HCT116 (cell line): ENCODE measurements around the gene IRF8.

ENCODE experiments used
- EZH2 ChIP-seq: fragments of 200-600 bp; sonication (generic); IDR thresholded peaks from 2 replicates; pipeline ENCODE4 v1.6.1; 2017; ENCODE audit warnings: antibody characterized with exemption, mixed run types
- RAD21 ChIP-seq: IDR thresholded peaks from 2 replicates; pipeline ENCODE4 v1.6.1; 2012; ENCODE audit warnings: low read depth, mild to moderate bottlenecking
- TF ChIP-seq, protein P1 (sequence below), 3 experiments: fragments of 200-600 bp in 1 of 3; sonication (generic) in 1 of 3; IDR thresholded peaks in 2 of 3; conservative IDR thresholded peaks in 1 of 3; 2 replicates each; pipeline ENCODE4 v1.5.1; 2012 to 2017; ENCODE audit warnings: low read depth in 2 of 3, low read length in 2 of 3, antibody characterized with exemption in 1 of 3, borderline replicate concordance in 1 of 3, control low read depth in 1 of 3, mild to moderate bottlenecking in 1 of 3, mixed read lengths in 1 of 3, mixed run types in 1 of 3, moderate library complexity in 1 of 3; ENCODE audit not compliant: insufficient read depth in 1 of 3

DNA sequence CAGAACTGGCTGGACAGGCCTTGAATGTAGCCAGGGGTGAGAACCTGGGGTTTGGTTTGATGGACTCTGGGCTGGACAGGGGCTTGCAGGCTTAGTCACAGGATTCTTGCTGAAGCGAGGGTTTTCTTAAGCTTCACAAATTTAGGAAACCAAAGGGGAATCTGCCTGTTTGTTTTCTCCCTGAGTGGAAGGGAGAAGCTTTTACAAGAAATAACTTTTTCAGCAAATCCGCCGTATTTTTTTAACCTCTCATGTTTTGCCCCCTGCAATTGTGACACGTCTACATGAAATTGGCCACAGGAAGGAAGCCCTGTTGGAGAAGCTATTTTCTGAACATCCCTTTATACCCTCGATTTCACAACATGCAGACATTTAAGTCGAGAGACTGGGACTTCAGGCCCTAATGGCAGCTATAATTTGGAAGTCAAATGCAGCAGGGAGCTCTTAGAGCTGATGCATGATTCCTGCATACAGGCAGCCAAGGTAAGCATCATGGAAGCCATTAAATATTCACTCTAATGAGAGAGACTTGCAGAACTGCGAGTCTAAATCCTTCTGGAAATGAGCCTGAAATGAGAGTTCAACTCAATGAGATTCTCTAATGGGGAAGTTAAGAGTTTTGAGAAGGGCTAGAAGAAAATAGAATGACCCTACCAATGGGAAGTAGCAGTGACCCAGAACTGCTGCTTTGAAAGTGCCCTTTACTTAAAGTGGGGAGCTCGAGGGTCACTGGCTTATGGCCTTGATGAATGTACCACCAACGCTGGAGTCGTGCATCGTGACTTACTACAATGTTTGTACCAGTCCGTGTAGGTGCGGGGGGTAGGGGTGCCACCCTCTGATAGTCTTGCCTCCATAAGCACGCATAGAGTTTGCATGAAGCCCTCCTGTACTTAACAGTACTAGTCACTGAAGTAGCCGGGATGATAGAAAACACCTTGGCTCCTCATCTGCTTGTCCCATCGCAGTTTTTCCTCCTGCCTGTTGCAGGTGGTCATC is 45.1 kb upstream of the IRF8 start:
- TF ChIP-seq, protein P1, sequence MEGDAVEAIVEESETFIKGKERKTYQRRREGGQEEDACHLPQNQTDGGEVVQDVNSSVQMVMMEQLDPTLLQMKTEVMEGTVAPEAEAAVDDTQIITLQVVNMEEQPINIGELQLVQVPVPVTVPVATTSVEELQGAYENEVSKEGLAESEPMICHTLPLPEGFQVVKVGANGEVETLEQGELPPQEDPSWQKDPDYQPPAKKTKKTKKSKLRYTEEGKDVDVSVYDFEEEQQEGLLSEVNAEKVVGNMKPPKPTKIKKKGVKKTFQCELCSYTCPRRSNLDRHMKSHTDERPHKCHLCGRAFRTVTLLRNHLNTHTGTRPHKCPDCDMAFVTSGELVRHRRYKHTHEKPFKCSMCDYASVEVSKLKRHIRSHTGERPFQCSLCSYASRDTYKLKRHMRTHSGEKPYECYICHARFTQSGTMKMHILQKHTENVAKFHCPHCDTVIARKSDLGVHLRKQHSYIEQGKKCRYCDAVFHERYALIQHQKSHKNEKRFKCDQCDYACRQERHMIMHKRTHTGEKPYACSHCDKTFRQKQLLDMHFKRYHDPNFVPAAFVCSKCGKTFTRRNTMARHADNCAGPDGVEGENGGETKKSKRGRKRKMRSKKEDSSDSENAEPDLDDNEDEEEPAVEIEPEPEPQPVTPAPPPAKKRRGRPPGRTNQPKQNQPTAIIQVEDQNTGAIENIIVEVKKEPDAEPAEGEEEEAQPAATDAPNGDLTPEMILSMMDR (IDR thresholded peaks at IDR 0.05 in 2 of 3, conservative IDR thresholded peaks at IDR 0.05 in 1 of 3; ENCODE audit: borderline replicate concordance in 1 of 3, insufficient read depth in 1 of 3, low read depth in 2 of 3, low read length in 2 of 3) = no peak
- TF ChIP-seq RAD21 (no peak), EZH2 (no peak)
